HepG2 (cell line): ENCODE data around the gene CDK11B. TPM values are rescaled to one million over a fixed set of nuclear protein-coding genes. Genes with fewer than 3 reads are reported as not detected.
A peak's percentile ranks its signal among the peaks of the same experiment; 100 is the strongest.

Experiments used
- ASH2L ChIP-seq: fragments of 300-600, 200-600 bp; sonication (generic); IDR thresholded peaks from 2 replicates; pipeline ENCODE4 v1.7.0; 2017; ENCODE audit warnings: low read depth, mild to moderate bottlenecking, moderate library complexity, mixed read lengths, low read length; ENCODE audit not compliant: insufficient read length
- BCL3 ChIP-seq: sonication (generic); formaldehyde crosslinking; IDR thresholded peaks from 2 replicates; pipeline ENCODE4 v1.5.1; 2020; ENCODE audit warnings: mild to moderate bottlenecking, missing genetic modification reagents, moderate library complexity
- EED ChIP-seq: sonication (generic); formaldehyde crosslinking; IDR thresholded peaks from 2 replicates; pipeline ENCODE4 v1.5.0; 2020; ENCODE audit warnings: mild to moderate bottlenecking, missing genetic modification reagents
- FOXM1 ChIP-seq: sonication (generic); formaldehyde crosslinking; IDR thresholded peaks from 2 replicates; pipeline ENCODE4 v1.5.0; 2020; ENCODE audit warnings: missing genetic modification reagents
- GATA4 ChIP-seq: sonication (generic); IDR thresholded peaks from 2 replicates; pipeline ENCODE4 v1.6.1; 2016; ENCODE audit warnings: antibody characterized with exemption, low read depth, borderline replicate concordance
- GLI4 ChIP-seq: sonication (generic); formaldehyde crosslinking; IDR thresholded peaks from 2 replicates; pipeline ENCODE4 v1.5.1; 2020; ENCODE audit warnings: missing genetic modification reagents, mild to moderate bottlenecking, moderate library complexity, borderline replicate concordance
- HHEX ChIP-seq: IDR thresholded peaks from 2 replicates; pipeline ENCODE4 v1.6.1; 2016; ENCODE audit warnings: control low read depth
- KAT7 ChIP-seq: IDR thresholded peaks from 2 replicates; pipeline ENCODE4 v1.6.1; 2018; ENCODE audit warnings: borderline replicate concordance, missing compliant biosample characterization
- KMT2A ChIP-seq: sonication (generic); formaldehyde crosslinking; IDR thresholded peaks from 2 replicates; pipeline ENCODE4 v1.4.0; 2020; ENCODE audit warnings: missing genetic modification reagents
- MAF1 ChIP-seq: sonication (generic); formaldehyde crosslinking; IDR thresholded peaks from 2 replicates; pipeline ENCODE4 v1.5.0; 2020; ENCODE audit warnings: missing genetic modification reagents, borderline replicate concordance
- PCBP1 ChIP-seq: fragments of 200-400 bp; formaldehyde crosslinking; IDR thresholded peaks from 2 replicates; pipeline ENCODE4 v1.6.1; 2017; ENCODE audit warnings: mild to moderate bottlenecking, low read depth, low read length, borderline replicate concordance
- RARA ChIP-seq: IDR thresholded peaks from 2 replicates; pipeline ENCODE4 v1.6.1; 2016; ENCODE audit warnings: missing genetic modification reagents, missing compliant biosample characterization
- RORA ChIP-seq: sonication (generic); formaldehyde crosslinking; IDR thresholded peaks from 2 replicates; pipeline ENCODE4 v1.5.0; 2020; ENCODE audit warnings: mild to moderate bottlenecking, missing genetic modification reagents, moderate library complexity
- SATB2 ChIP-seq: sonication (generic); formaldehyde crosslinking; IDR thresholded peaks from 2 replicates; pipeline ENCODE4 v1.5.0; 2020; ENCODE audit warnings: missing genetic modification reagents
- SMAD1 ChIP-seq: sonication (generic); formaldehyde crosslinking; IDR thresholded peaks from 2 replicates; pipeline ENCODE4 v1.4.0; 2020; ENCODE audit warnings: missing genetic modification reagents, low read depth, mild to moderate bottlenecking, borderline replicate concordance
- SMC3 ChIP-seq: IDR thresholded peaks from 2 replicates; pipeline ENCODE4 v1.6.1; 2011; ENCODE audit warnings: low read length, improper control_type of control experiment
- SP140L ChIP-seq: sonication (generic); formaldehyde crosslinking; IDR thresholded peaks from 2 replicates; pipeline ENCODE4 v1.4.0; 2020; ENCODE audit warnings: missing genetic modification reagents, borderline replicate concordance
- TCF12 ChIP-seq, 2 experiments: fragments of 450-650 bp in 1 of 2; sonication (generic) in 1 of 2; formaldehyde crosslinking in 1 of 2; IDR thresholded peaks; 2 replicates each; pipeline versions ENCODE4 v1.6.1 to v1.8.0; 2017 to 2022; ENCODE audit warnings: antibody characterized with exemption in 1 of 2, mild to moderate bottlenecking in 1 of 2, missing genetic modification reagents in 1 of 2, moderate library complexity in 1 of 2
- ZFP36L2 ChIP-seq: sonication (generic); formaldehyde crosslinking; IDR thresholded peaks from 2 replicates; pipeline ENCODE4 v1.4.0; 2020; ENCODE audit warnings: missing genetic modification reagents
- ZFYVE20 ChIP-seq: sonication (generic); formaldehyde crosslinking; IDR thresholded peaks from 2 replicates; pipeline ENCODE4 v1.8.0; 2023; ENCODE audit warnings: low read depth, mild to moderate bottlenecking, moderate library complexity, missing genetic modification reagents, borderline replicate concordance
- ZKSCAN5 ChIP-seq: sonication (generic); formaldehyde crosslinking; IDR thresholded peaks from 2 replicates; pipeline ENCODE4 v1.5.1; 2020; ENCODE audit warnings: mild to moderate bottlenecking, missing genetic modification reagents
- ZNF34 ChIP-seq: sonication (generic); formaldehyde crosslinking; IDR thresholded peaks from 2 replicates; pipeline ENCODE4 v1.4.0; 2020; ENCODE audit warnings: mild to moderate bottlenecking, missing genetic modification reagents, borderline replicate concordance
- ZNF362 ChIP-seq: sonication (generic); formaldehyde crosslinking; IDR thresholded peaks from 2 replicates; pipeline ENCODE4 v1.4.0; 2020; ENCODE audit warnings: missing genetic modification reagents, mild to moderate bottlenecking, borderline replicate concordance
- ZNF513 ChIP-seq: sonication (generic); formaldehyde crosslinking; conservative IDR thresholded peaks from 2 replicates; pipeline ENCODE4 v1.5.0; 2020; ENCODE audit warnings: missing genetic modification reagents
- ZNF605 ChIP-seq: sonication (generic); formaldehyde crosslinking; IDR thresholded peaks from 2 replicates; pipeline ENCODE4 v1.8.0; 2022; ENCODE audit warnings: mild to moderate bottlenecking, missing genetic modification reagents
- ZSCAN31 ChIP-seq: sonication (generic); formaldehyde crosslinking; IDR thresholded peaks from 2 replicates; pipeline ENCODE4 v1.5.0; 2020; ENCODE audit warnings: low read depth, mild to moderate bottlenecking, missing genetic modification reagents
- polyA plus RNA-seq, 8 experiments: library from polyadenylated mRNA; depleted of rRNA in 3 of 8; stranded (reverse) in 7 of 8; unstranded in 1 of 8; fragments of >200 nt; fragmentation: Illumina TruSeq in 4 of 8; extraction: Trizol in 4 of 8; gene quantifications; 2 replicates each; pipeline versions ENCODE4 v1.2.1 to v1.2.3, GENCODE V29; 2011 to 2016; ENCODE audit warnings: low read depth in 4 of 8, missing spikeins in 1 of 8, mixed read lengths in 1 of 8; ENCODE audit not compliant: insufficient read depth in 1 of 8
- total RNA-seq, 5 experiments: library from RNA; depleted of rRNA; stranded (reverse); fragments of >200 nt; fragmentation: Illumina TruSeq; extraction: Trizol; gene quantifications; 2 replicates each; pipeline ENCODE4 v1.2.3, GENCODE V29; 2016; ENCODE audit warnings: low read depth in 1 of 5
- TF ChIP-seq, protein P1 (sequence below): IDR thresholded peaks from 2 replicates; pipeline ENCODE4 v1.6.1; 2012; ENCODE audit warnings: low read depth, low read length, improper control_type of control experiment

CDK11B gene
- total and polyA plus RNA-seq, 2 of the 13 experiments (the other 11 are each of a cell fraction or from before 2014, with no cell fraction given), result 3.6 to 15.1 TPM

DNA sequence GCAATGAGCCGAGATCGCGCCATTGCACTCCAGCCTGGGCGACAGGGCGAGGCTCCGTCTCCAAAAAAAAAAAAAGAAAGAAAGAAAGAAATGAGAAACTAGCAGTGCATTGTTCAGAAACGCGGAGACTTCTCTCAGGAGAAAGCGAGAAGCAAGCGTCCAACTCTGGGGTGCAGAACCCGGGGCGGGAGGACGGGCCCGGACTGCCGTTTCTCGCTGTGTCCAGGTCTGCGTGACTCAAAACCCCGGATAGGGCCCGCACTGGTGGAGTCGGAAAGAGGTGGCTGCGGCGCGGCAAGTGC, 43.9 kb downstream of the CDK11B start (continued):
- TF ChIP-seq BCL3 (no peak; the same call in 1 of the 2 replicates), SMAD1 (CRISPR knock-in tag) (no peak), EED (CRISPR knock-in tag) (no peak), RORA (CRISPR knock-in tag) (no peak), ZNF605 (CRISPR knock-in tag) (no peak), ZKSCAN5 (CRISPR knock-in tag) (no peak), PCBP1 (no peak), ZNF362 (CRISPR knock-in tag) (no peak), KAT7 (CRISPR knock-in tag) (0 out of 2 replicates have a peak, but pooled peaks have one; percentile 0), MAF1 (CRISPR knock-in tag) (no peak), ASH2L (peak; percentile 11), SATB2 (CRISPR knock-in tag) (no peak), KMT2A (CRISPR knock-in tag) (peak; percentile 45), HHEX (CRISPR knock-in tag) (no peak), ZSCAN31 (CRISPR knock-in tag) (no peak), ZNF513 (no peak), RARA (CRISPR knock-in tag) (no peak), SMC3 (no peak), GATA4 (no peak), ZFP36L2 (CRISPR knock-in tag) (no peak), SP140L (CRISPR knock-in tag) (0 out of 2 replicates have a peak, but pooled peaks have one; percentile 8), TCF12 (IDR thresholded peaks at IDR 0.05) (no peak), TCF12 (CRISPR knock-in tag; IDR thresholded peaks at IDR 0.05) (no peak), FOXM1 (CRISPR knock-in tag) (no peak), GLI4 (CRISPR knock-in tag) (no peak), ZNF34 (no peak), ZFYVE20 (CRISPR knock-in tag) (no peak)
- TF ChIP-seq, protein P1, sequence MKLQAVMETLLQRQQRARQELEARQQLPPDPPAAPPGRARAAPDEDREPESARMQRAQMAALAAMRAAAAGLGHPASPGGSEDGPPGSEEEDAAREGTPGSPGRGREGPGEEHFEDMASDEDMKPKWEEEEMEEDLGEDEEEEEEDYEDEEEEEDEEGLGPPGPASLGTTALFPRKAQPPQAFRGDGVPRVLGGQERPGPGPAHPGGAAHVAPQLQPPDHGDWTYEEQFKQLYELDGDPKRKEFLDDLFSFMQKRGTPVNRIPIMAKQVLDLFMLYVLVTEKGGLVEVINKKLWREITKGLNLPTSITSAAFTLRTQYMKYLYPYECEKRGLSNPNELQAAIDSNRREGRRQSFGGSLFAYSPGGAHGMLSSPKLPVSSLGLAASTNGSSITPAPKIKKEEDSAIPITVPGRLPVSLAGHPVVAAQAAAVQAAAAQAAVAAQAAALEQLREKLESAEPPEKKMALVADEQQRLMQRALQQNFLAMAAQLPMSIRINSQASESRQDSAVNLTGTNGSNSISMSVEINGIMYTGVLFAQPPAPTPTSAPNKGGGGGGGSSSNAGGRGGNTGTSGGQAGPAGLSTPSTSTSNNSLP, result no peak
